Loucy (cell line): Measurements from ENCODE around the gene PTPRF.

Experiments used
- H2AFZ ChIP-seq: fragments of 200-600 bp; sonication (generic); 2 replicates; pipeline ENCODE4 v1.6.0; 2016; ENCODE audit warnings: antibody characterized with exemption, mild to moderate bottlenecking, low read length, moderate library complexity
- H3F3A ChIP-seq: fragments of 200-600 bp; 2 replicates; pipeline ENCODE4 v1.6.0; 2016; ENCODE audit warnings: antibody characterized with exemption, low read depth, mild to moderate bottlenecking
- H3K27me3 ChIP-seq: fragments of 200-600 bp; sonication (generic); 2 replicates; pipeline ENCODE4 v1.6.1; 2014; ENCODE audit warnings: low read length, mild to moderate bottlenecking; ENCODE audit not compliant: insufficient read depth, poor library complexity, severe bottlenecking
- H3K36me3 ChIP-seq: fragments of 200-600 bp; sonication (generic); 2 replicates; pipeline ENCODE4 v1.6.1; 2016; ENCODE audit warnings: low read length; ENCODE audit not compliant: insufficient read depth
- H3K4me1 ChIP-seq: fragments of 200-600 bp; sonication (generic); 2 replicates; pipeline ENCODE4 v1.5.1; 2014; ENCODE audit warnings: low read length, mild to moderate bottlenecking; ENCODE audit not compliant: insufficient read depth, poor library complexity, severe bottlenecking
- H3K4me2 ChIP-seq: fragments of 200-600 bp; sonication (generic); 2 replicates; pipeline ENCODE4 v1.6.0; 2014; ENCODE audit warnings: antibody characterized with exemption, low read length, low read depth, mild to moderate bottlenecking; ENCODE audit not compliant: poor library complexity, severe bottlenecking
- H3K4me3 ChIP-seq: fragments of 200-600 bp; sonication (generic); 2 replicates; pipeline ENCODE4 v1.5.1; 2014; ENCODE audit warnings: low read length, mild to moderate bottlenecking, mixed read lengths; ENCODE audit not compliant: poor library complexity, severe bottlenecking
- H3K79me2 ChIP-seq: fragments of 200-600 bp; sonication (generic); 2 replicates; pipeline ENCODE4 v1.6.1; 2014; ENCODE audit warnings: low read length; ENCODE audit not compliant: insufficient read depth
- H3K9ac ChIP-seq: fragments of 200-600 bp; sonication (generic); 2 replicates; pipeline ENCODE4 v1.6.0; 2014; ENCODE audit warnings: mild to moderate bottlenecking, low read depth, low read length, moderate library complexity; ENCODE audit not compliant: poor library complexity, severe bottlenecking
- H3K9me2 ChIP-seq: fragments of 200-600 bp; sonication (generic); replicated peaks from 2 replicates; pipeline ENCODE4 v1.6.1; 2016; ENCODE audit warnings: low read depth, low read length, mixed read lengths
- H3K9me3 ChIP-seq: fragments of 200-600 bp; sonication (generic); 2 replicates; pipeline ENCODE4 v1.6.1; 2014; ENCODE audit warnings: mild to moderate bottlenecking, antibody characterized with exemption, low read length, low read depth; ENCODE audit not compliant: insufficient read depth
- H4K20me1 ChIP-seq: fragments of 200-600 bp; sonication (generic); 2 replicates; pipeline ENCODE4 v1.6.0; 2014; ENCODE audit warnings: antibody characterized with exemption, low read length, mild to moderate bottlenecking; ENCODE audit not compliant: insufficient read depth, poor library complexity, severe bottlenecking
- CTCF ChIP-seq: fragments of 200-600 bp; sonication (generic); conservative IDR thresholded peaks from 2 replicates; pipeline ENCODE4 v1.5.1; 2014; ENCODE audit warnings: mild to moderate bottlenecking, antibody characterized with exemption, low read length
- EZH2phosphoT487 ChIP-seq: fragments of 200-600 bp; IDR thresholded peaks from 2 replicates; pipeline ENCODE4 v1.6.1; 2018; ENCODE audit warnings: antibody characterized with exemption, mild to moderate bottlenecking, moderate library complexity, borderline replicate concordance

The PTPRF gene

GRCh38 chr1:43597721-43598120 lies 67.0 kb downstream of the PTPRF start:
- Histone ChIP-seq H3K36me3 (no peaks in the 10 kb centered on the region), H3F3A (no peaks in the 10 kb centered on the region)

GRCh38 chr1:43598622-43599021 lies 67.9 kb downstream of the PTPRF start:
- Histone ChIP-seq H3K4me1 (no peaks in the 10 kb centered on the region), H3F3A (no peaks in the 10 kb centered on the region), H3K9me3 (no peaks in the 10 kb centered on the region), H2AFZ (no peak overlapping the region), H3K9me2 (no peaks in the 10 kb centered on the region), H3K4me3 (no peak overlapping the region), H3K9ac (no peak overlapping the region), H3K36me3 (no peaks in the 10 kb centered on the region), H3K27me3 (no peaks in the 10 kb centered on the region), H3K4me2 (no peak overlapping the region), H3K79me2 (no peaks in the 10 kb centered on the region), H4K20me1 (no peaks in the 10 kb centered on the region)
- TF ChIP-seq CTCF (no peak), EZH2phosphoT487 (no peak)

More at GRCh38 chr1:43597721-43598120, 67.0 kb downstream of the PTPRF start:
- no peak for TF ChIP-seq CTCF
- no peak for TF ChIP-seq EZH2phosphoT487
- Histone ChIP-seq H3K9ac (no peak overlapping the region), H3K9me3 (no peaks in the 10 kb centered on the region), H4K20me1 (no peaks in the 10 kb centered on the region), H3K79me2 (no peaks in the 10 kb centered on the region), H3K9me2 (no peaks in the 10 kb centered on the region), H3K4me1 (no peaks in the 10 kb centered on the region), H3K27me3 (no peaks in the 10 kb centered on the region), H2AFZ (no peak overlapping the region), H3K4me3 (no peak overlapping the region), H3K4me2 (no peak overlapping the region)

GRCh38 chr1:43600033-43601020 lies 69.6 kb downstream of the PTPRF start:
- H3K4me2 ChIP-seq = no peak overlapping the region
- TF ChIP-seq CTCF = no peak
- TF ChIP-seq EZH2phosphoT487 = no peak
- H3K9me2 ChIP-seq = no peaks in the 10 kb centered on the region
- no peak overlapping the region for H3K4me3 ChIP-seq
- H3K4me1 ChIP-seq = no peaks in the 10 kb centered on the region
- no peaks in the 10 kb centered on the region for H3K79me2 ChIP-seq
- no peak overlapping the region for H2AFZ ChIP-seq
- no peaks in the 10 kb centered on the region for H3F3A ChIP-seq
- H3K9me3 ChIP-seq = no peaks in the 10 kb centered on the region
- no peaks in the 10 kb centered on the region for H3K27me3 ChIP-seq
- no peaks in the 10 kb centered on the region for H4K20me1 ChIP-seq
- no peaks in the 10 kb centered on the region for H3K36me3 ChIP-seq
- no peak overlapping the region for H3K9ac ChIP-seq
